T-cell (primary cell): ENCODE data around the gene PITPNC1. TPM values are rescaled to one million over a fixed set of nuclear protein-coding genes. Genes with fewer than 3 reads are reported as not detected.
A peak's percentile ranks its signal among the peaks of the same experiment; 100 is the strongest.
"Not testable (repeated sequence)": the region's sequence is repeated elsewhere in the genome, so short reads cannot be mapped to it uniquely, and the experiment has no call there.

ENCODE experiments used
- ATAC-seq, 4 experiments: fragments of 200-7000 bp in 3 of 4; fragments of 150-1000 bp in 1 of 4; cut with Tn5 transposase; replicated peaks in 1 of 4; 1 replicate in 3 of 4; 2 replicates in 1 of 4; pipeline ENCODE4 v1.10.0; 2021; ENCODE audit warnings: moderate library complexity in 3 of 4, mild to moderate bottlenecking in 2 of 4, moderate number of reproducible peaks in 1 of 4
- CTCF ChIA-PET, 2 donors: fragments of 300-600 bp; sonication (Branson Sonifier 250); formaldehyde crosslinking; loops; one replicate each; lab custom pipeline; 2022; ENCODE audit warnings: antibody characterized with exemption in 2 of 2; lab: Charles Lee
- POLR2A ChIA-PET, 2 donors: fragments of 300-600 bp; sonication (Branson Sonifier 250); formaldehyde crosslinking; loops; one replicate each; lab custom pipeline; 2022; ENCODE audit warnings: antibody characterized with exemption in 2 of 2; lab: Charles Lee
- DNase-seq, 35 experiments: peaks; one replicate each; pipeline versions ENCODE4 v3.0.0 to v3.0.0-alpha.2; 2013 to 2023
- H3K27ac ChIP-seq: one replicate; pipeline ENCODE4 v1.5.1; 2013; ENCODE audit warnings: low read length
- H3K27me3 ChIP-seq, 2 experiments: replicated peaks in 1 of 2; 1 replicate in 1 of 2; 2 replicates in 1 of 2; pipeline versions ENCODE4 v1.6.1 to v1.7.0; 2013; ENCODE audit warnings: low read length in 1 of 2, mixed read lengths in 1 of 2; ENCODE audit not compliant: control insufficient read depth in 2 of 2, insufficient read depth in 2 of 2; ENCODE audit errors: extremely low read depth in 1 of 2
- H3K36me3 ChIP-seq, 2 donors: 1 replicate in 1 of 2; 2 replicates in 1 of 2; pipeline versions ENCODE4 v1.6.1 to v1.7.0; 2013; ENCODE audit warnings: low read length in 1 of 2; ENCODE audit not compliant: control insufficient read depth in 2 of 2, insufficient read depth in 1 of 2; ENCODE audit errors: extremely low read depth in 1 of 2
- H3K4me1 ChIP-seq, 2 experiments: 1 replicate in 1 of 2; 2 replicates in 1 of 2; pipeline versions ENCODE4 v1.6.1 to v1.7.0; 2013; ENCODE audit warnings: low read length in 2 of 2, mixed read lengths in 1 of 2; ENCODE audit not compliant: insufficient read depth in 2 of 2, control insufficient read depth in 1 of 2; ENCODE audit errors: extremely low read depth in 1 of 2
- H3K4me3 ChIP-seq, 2 donors: 1 replicate in 1 of 2; 2 replicates in 1 of 2; pipeline versions ENCODE4 v1.5.1 to v1.7.0; 2013; ENCODE audit warnings: mild to moderate bottlenecking in 2 of 2, low read length in 1 of 2, moderate library complexity in 1 of 2; ENCODE audit not compliant: control insufficient read depth in 1 of 2; ENCODE audit errors: extremely low read depth in 1 of 2
- H3K9me3 ChIP-seq: 2 replicates; pipeline ENCODE4 v1.7.0; 2013
- H3K27ac Mint-ChIP-seq, 2 donors: one replicate each; pipeline ENCODE4 v1.8.0; 2020 to 2021; ENCODE audit warnings: mild to moderate bottlenecking in 2 of 2, mixed read lengths in 2 of 2
- H3K27me3 Mint-ChIP-seq, 2 donors: one replicate each; pipeline ENCODE4 v1.8.0; 2021 to 2022; ENCODE audit warnings: mixed read lengths in 2 of 2
- H3K36me3 Mint-ChIP-seq: one replicate; pipeline ENCODE4 v1.8.0; 2021; ENCODE audit warnings: mixed read lengths
- H3K4me1 Mint-ChIP-seq, 3 donors: one replicate each; pipeline ENCODE4 v1.8.0; 2020 to 2022; ENCODE audit warnings: mixed read lengths in 3 of 3, mild to moderate bottlenecking in 1 of 3
- H3K4me3 Mint-ChIP-seq, 3 donors: one replicate each; pipeline ENCODE4 v1.8.0; 2020 to 2022; ENCODE audit warnings: mild to moderate bottlenecking in 3 of 3, mixed read lengths in 3 of 3, moderate library complexity in 3 of 3
- H3K9me3 Mint-ChIP-seq, 3 donors: one replicate each; pipeline ENCODE4 v1.8.0; 2020 to 2022; ENCODE audit warnings: mixed read lengths in 3 of 3
- whole genome bisulfite sequencing: methylation state at CpG from one replicate; pipeline ENCODE4 v1.1.5; 2013; ENCODE audit warnings: missing lambda C conversion rate; ENCODE audit not compliant: insufficient coverage; 5-methylcytosine and 5-hydroxymethylcytosine counted together
- total RNA-seq, 35 experiments: library from RNA in 6 of 35; stranded (reverse) in 6 of 35; fragments of 120-200 nt in 1 of 35; gene quantifications; one replicate each; pipeline versions ENCODE4 v1.2.1 to v1.2.4 and lab custom pipeline; 2013 to 2026

The PITPNC1 gene
- total RNA-seq, 5 donors from 2014 or later (not counting 1 experiment from before 2014, with no cell fraction given): 82.6 to 132 (median 111) TPM

- no peak for ATAC-seq
Measured at GRCh38 chr17:67493812-67494211, 116.7 kb downstream of the PITPNC1 start.

GRCh38 chr17:67495534-67495933, 118.5 kb downstream of the PITPNC1 start:
- not testable (repeated sequence) for H3K27ac Mint-ChIP-seq
- CTCF ChIA-PET: interaction anchor here in 1 of 2 donors (0.6 kb wide), 1 partner anchor 73 kb away, joined by 10 read pairs; no protein-coding TSS in a partner anchor

More at GRCh38 chr17:67493812-67494211, 116.7 kb downstream of the PITPNC1 start:
- POLR2A ChIA-PET: no interaction called here
- WGBS: no CpG with 5 or more reads among the region's 4 CpGs
- no peaks in the 10 kb centered on the region for H3K27me3 ChIP-seq
- H3K27ac ChIP-seq: no peak overlapping the region
- peaks cover 25% of the 10 kb centered on the region for H3K36me3 Mint-ChIP-seq
- peak overlapping the region in 1 of 2 donors; percentile 31 for H3K27ac Mint-ChIP-seq
- no peaks in the 10 kb centered on the region for H3K9me3 ChIP-seq
- CTCF ChIA-PET: interaction anchor here in 1 of 2 donors (1.0 kb wide), 1 partner anchor 115 kb away, joined by 3 read pairs; no protein-coding TSS in a partner anchor
- peaks cover 66 to 74% (median 69%) of the 10 kb centered on the region in 3 donors for H3K4me1 Mint-ChIP-seq
- H3K36me3 ChIP-seq: no peaks in the 10 kb centered on the region
- no peaks in the 10 kb centered on the region for H3K27me3 Mint-ChIP-seq
- no peak overlapping the region for H3K4me3 Mint-ChIP-seq
- peaks cover 3 to 37% of the 10 kb centered on the region in 2 experiments for H3K4me1 ChIP-seq
- no peak for DNase-seq
- H3K9me3 Mint-ChIP-seq: no peaks in the 10 kb centered on the region
- H3K4me3 ChIP-seq: no peak overlapping the region

GRCh38 chr17:67496286-67496685, 119.2 kb downstream of the PITPNC1 start:
- Mint-ChIP-seq H3K27me3 (no peaks in the 10 kb centered on the region), H3K9me3 (no peaks in the 10 kb centered on the region), H3K27ac (no peak overlapping the region), H3K36me3 (peaks cover 14% of the 10 kb centered on the region), H3K4me3 (no peak overlapping the region), H3K4me1 (peaks cover 63 to 67% (median 67%) of the 10 kb centered on the region in 3 donors)
- Histone ChIP-seq H3K9me3 (no peaks in the 10 kb centered on the region), H3K27ac (no peak overlapping the region), H3K4me3 (no peak overlapping the region), H3K36me3 (no peaks in the 10 kb centered on the region), H3K27me3 (no peaks in the 10 kb centered on the region), H3K4me1 (peaks cover under 1 to 34% of the 10 kb centered on the region in 2 experiments)
- 67% methylated on average over 3 of the region's 7 CpGs for WGBS
- ATAC-seq (no peak), DNase-seq (no peak)
- ChIA-PET CTCF (interaction anchor here (0.6 to 0.7 kb wide), 3 partner anchors 15 to 72 kb away, joined by 3 to 10 read pairs (median 3); no protein-coding TSS in a partner anchor), POLR2A (no interaction called here)

More at GRCh38 chr17:67495534-67495933, 118.5 kb downstream of the PITPNC1 start:
- H3K4me1 ChIP-seq: peaks cover 3 to 40% of the 10 kb centered on the region in 2 experiments
- Mint-ChIP-seq H3K4me1 (peaks cover 65 to 70% (median 70%) of the 10 kb centered on the region in 3 donors), H3K36me3 (peaks cover 14% of the 10 kb centered on the region)
- H3K4me3 ChIP-seq, DNase-seq, H3K9me3 ChIP-seq, H3K36me3 ChIP-seq, H3K27me3 Mint-ChIP-seq, H3K27ac ChIP-seq, H3K9me3 Mint-ChIP-seq, POLR2A ChIA-PET, H3K27me3 ChIP-seq, ATAC-seq, H3K4me3 Mint-ChIP-seq: not testable (repeated sequence)
- WGBS: 100% methylated on average over 1 of the region's 5 CpGs

- Histone ChIP-seq H3K27ac (no peak overlapping the region), H3K36me3 (no peaks in the 10 kb centered on the region), H3K27me3 (no peaks in the 10 kb centered on the region), H3K4me3 (no peak overlapping the region), H3K4me1 (peaks cover 2 to 15% of the 10 kb centered on the region in 2 experiments), H3K9me3 (no peaks in the 10 kb centered on the region)
- Mint-ChIP-seq H3K9me3 (no peaks in the 10 kb centered on the region), H3K36me3 (peaks cover 27% of the 10 kb centered on the region), H3K27me3 (no peaks in the 10 kb centered on the region), H3K4me1 (peaks cover 66 to 70% (median 68%) of the 10 kb centered on the region in 3 donors), H3K4me3 (no peak overlapping the region), H3K27ac (no peak overlapping the region)
- CTCF ChIA-PET: interaction anchor here in 1 of 2 donors (0.6 kb wide), 1 partner anchor 109 kb away, joined by 4 read pairs; no protein-coding TSS in a partner anchor
- POLR2A ChIA-PET: no interaction called here
- no peak for DNase-seq
- no peak for ATAC-seq
- WGBS: no CpG with 5 or more reads among the region's 4 CpGs
Measured at GRCh38 chr17:67499685-67500084, 122.6 kb downstream of the PITPNC1 start.

GRCh38 chr17:67500261-67500660, 123.2 kb downstream of the PITPNC1 start:
- H3K27ac ChIP-seq: no peak overlapping the region
- no peaks in the 10 kb centered on the region for H3K9me3 ChIP-seq
- Mint-ChIP-seq H3K36me3 (peaks cover 30% of the 10 kb centered on the region), H3K9me3 (no peaks in the 10 kb centered on the region), H3K27ac (peak overlapping the region in 1 of 2 donors; percentile 0), H3K4me1 (peaks cover 72 to 76% (median 74%) of the 10 kb centered on the region in 3 donors), H3K27me3 (no peaks in the 10 kb centered on the region), H3K4me3 (no peak overlapping the region)
- no peak overlapping the region for H3K4me3 ChIP-seq
- WGBS: no CpG with 5 or more reads among the region's 2 CpGs
- ChIA-PET POLR2A (no interaction called here), CTCF (no interaction called here)
- H3K27me3 ChIP-seq: no peaks in the 10 kb centered on the region
- ATAC-seq (no peak), DNase-seq (no peak)
- no peaks in the 10 kb centered on the region for H3K36me3 ChIP-seq
- H3K4me1 ChIP-seq: peaks cover 2 to 15% of the 10 kb centered on the region in 2 experiments

- Histone ChIP-seq H3K36me3 (no peaks in the 10 kb centered on the region), H3K27ac (no peak overlapping the region), H3K4me1 (peaks cover 2 to 18% of the 10 kb centered on the region in 2 experiments), H3K9me3 (no peaks in the 10 kb centered on the region), H3K27me3 (no peaks in the 10 kb centered on the region), H3K4me3 (no peak overlapping the region)
- Mint-ChIP-seq H3K27ac (no peak overlapping the region), H3K27me3 (no peaks in the 10 kb centered on the region), H3K9me3 (no peaks in the 10 kb centered on the region), H3K36me3 (peaks cover 28% of the 10 kb centered on the region), H3K4me1 (peaks cover 73 to 78% (median 74%) of the 10 kb centered on the region in 3 donors), H3K4me3 (no peak overlapping the region)
- DNase-seq: no peak
- WGBS: 95% methylated on average over 5 of the region's 11 CpGs
- ChIA-PET CTCF (no interaction called here), POLR2A (no interaction called here)
- no peak for ATAC-seq
Measured at GRCh38 chr17:67500677-67501300, 123.7 kb downstream of the PITPNC1 start.
